GM12801 (cell line): Measurements from ENCODE around the gene CAMSAP1.

Source experiments
- CTCF ChIP-seq: IDR thresholded peaks from one replicate; pipeline ENCODE4 v1.5.1; 2011; ENCODE audit warnings: control low read depth; ENCODE audit not compliant: insufficient read length; ENCODE audit errors: extremely low read depth

The CAMSAP1 gene

GRCh38 chr9:135950135-135950682 lies 42.9 kb upstream of the CAMSAP1 start:
- TF ChIP-seq CTCF = no peak

GRCh38 chr9:135949501-135950134 lies 42.3 kb upstream of the CAMSAP1 start:
- TF ChIP-seq CTCF = no peak

GRCh38 chr9:135948968-135949367 lies 41.6 kb upstream of the CAMSAP1 start:
- TF ChIP-seq CTCF = no peak

- no peak for TF ChIP-seq CTCF
Observed at GRCh38 chr9:135948446-135948845, 41.1 kb upstream of the CAMSAP1 start.

GRCh38 chr9:135947582-135947981 lies 40.2 kb upstream of the CAMSAP1 start:
- TF ChIP-seq CTCF = no peak

- TF ChIP-seq CTCF = no peak
Observed at GRCh38 chr9:135946392-135946994, 39.1 kb upstream of the CAMSAP1 start.

GRCh38 chr9:135945969-135946368 lies 38.6 kb upstream of the CAMSAP1 start:
- no peak for TF ChIP-seq CTCF
